IMR-90 (cell line): Measurements from ENCODE around the gene TXNRD1. TPM values are rescaled to one million over a fixed set of nuclear protein-coding genes. Genes with fewer than 3 reads are reported as not detected.

Experiments used
- ATAC-seq: fragments of 200-7000 bp; cut with Tn5 transposase; 2 replicates; pipeline ENCODE4 v1.9.1; 2020; ENCODE audit warnings: low read depth, mild to moderate bottlenecking, moderate library complexity
- BruUV-seq: library from RNA; stranded (reverse); fragments of 400-500 nt; replicated peaks from 2 replicates; lab custom pipeline; 2021; lab: Mats Ljungman, UMichigan
- CTCF ChIA-PET: fragments of 300-600 bp; formaldehyde crosslinking; extraction: SDS; loops from one replicate; lab custom pipeline; 2021; ENCODE audit warnings: antibody characterized with exemption; lab: Yijun Ruan, JAX
- POLR2A ChIA-PET: fragments of 300-600 bp; sonication (Branson Sonifier 250); formaldehyde crosslinking; loops from one replicate; lab custom pipeline; 2022; ENCODE audit warnings: antibody characterized with exemption; ENCODE audit not compliant: unreplicated experiment; lab: Charles Lee
- DNase-seq: peaks from one replicate; pipeline ENCODE4 v3.0.0; 2013
- H2AFZ ChIP-seq: replicated peaks from 2 replicates; pipeline ENCODE3; 2013; ENCODE audit warnings: low read length, mild to moderate bottlenecking; ENCODE audit not compliant: poor library complexity
- H2AK5ac ChIP-seq: 2 replicates; pipeline ENCODE4 v1.6.1; 2013; ENCODE audit warnings: low read depth, low read length, inconsistent platforms
- H2AK9ac ChIP-seq: replicated peaks from 2 replicates; pipeline ENCODE3; 2013; ENCODE audit warnings: mild to moderate bottlenecking, low read depth, low read length, moderate library complexity; ENCODE audit not compliant: poor library complexity
- H2BK120ac ChIP-seq: 2 replicates; pipeline ENCODE4 v1.6.1; 2013; ENCODE audit warnings: low read depth, low read length, inconsistent platforms
- H2BK15ac ChIP-seq: 3 replicates; pipeline ENCODE4 v1.6.1; 2013; ENCODE audit warnings: low read depth, low read length, inconsistent platforms
- H2BK20ac ChIP-seq: 2 replicates; pipeline ENCODE4 v1.6.1; 2013; ENCODE audit warnings: low read depth, mild to moderate bottlenecking, inconsistent platforms, low read length, moderate library complexity
- H2BK5ac ChIP-seq: 2 replicates; pipeline ENCODE4 v1.6.1; 2013; ENCODE audit warnings: mild to moderate bottlenecking, low read depth, low read length, inconsistent platforms; ENCODE audit not compliant: poor library complexity, severe bottlenecking
- H3K14ac ChIP-seq: replicated peaks from 2 replicates; pipeline ENCODE4 v1.6.1; 2013; ENCODE audit warnings: low read depth, low read length, inconsistent platforms
- H3K18ac ChIP-seq: 2 replicates; pipeline ENCODE4 v1.6.1; 2013; ENCODE audit warnings: low read depth, low read length, control low read depth
- H3K23ac ChIP-seq: 2 replicates; pipeline ENCODE4 v1.6.1; 2013; ENCODE audit warnings: low read depth, low read length, inconsistent platforms
- H3K27ac ChIP-seq: 2 replicates; pipeline ENCODE4 v1.5.1; 2013; ENCODE audit warnings: mild to moderate bottlenecking, control low read depth, low read length; ENCODE audit not compliant: insufficient read depth
- H3K27me3 ChIP-seq: 2 replicates; pipeline ENCODE4 v1.6.1; 2013; ENCODE audit warnings: low read length; ENCODE audit not compliant: control insufficient read depth, insufficient read depth
- H3K36me3 ChIP-seq: 2 replicates; pipeline ENCODE4 v1.6.1; 2013; ENCODE audit warnings: low read length, mixed read lengths; ENCODE audit not compliant: control insufficient read depth, insufficient read depth
- H3K4ac ChIP-seq: 2 replicates; pipeline ENCODE4 v1.6.1; 2013; ENCODE audit warnings: low read depth, low read length, inconsistent platforms
- H3K4me1 ChIP-seq: 2 replicates; pipeline ENCODE4 v1.6.1; 2013; ENCODE audit warnings: low read length, mixed read lengths; ENCODE audit not compliant: control insufficient read depth, insufficient read depth
- H3K4me2 ChIP-seq: 2 replicates; pipeline ENCODE4 v1.6.1; 2013; ENCODE audit warnings: low read depth, mild to moderate bottlenecking, control low read depth, low read length, moderate library complexity
- H3K4me3 ChIP-seq: 2 replicates; pipeline ENCODE4 v1.5.1; 2013; ENCODE audit warnings: low read depth, mild to moderate bottlenecking, control low read depth, low read length, moderate library complexity; ENCODE audit not compliant: insufficient read depth
- H3K56ac ChIP-seq: 2 replicates; pipeline ENCODE4 v1.6.1; 2013; ENCODE audit warnings: low read length, inconsistent platforms; ENCODE audit not compliant: insufficient read depth; ENCODE audit errors: extremely low read depth
- H3K79me1 ChIP-seq, 2 experiments: 2 replicates each; pipeline ENCODE4 v1.6.1; 2013; ENCODE audit warnings: low read length in 2 of 2, inconsistent platforms in 1 of 2, low read depth in 1 of 2
- H3K9ac ChIP-seq: 2 replicates; pipeline ENCODE4 v1.6.1; 2013; ENCODE audit warnings: low read depth, low read length, control low read depth
- H3K9me1 ChIP-seq: 2 replicates; pipeline ENCODE4 v1.6.1; 2013; ENCODE audit warnings: low read length, inconsistent platforms; ENCODE audit not compliant: insufficient read depth
- H3K9me3 ChIP-seq: 2 replicates; pipeline ENCODE4 v1.6.1; 2013; ENCODE audit warnings: low read length; ENCODE audit not compliant: control insufficient read depth, insufficient read depth
- H4K20me1 ChIP-seq: 2 replicates; pipeline ENCODE4 v1.6.1; 2013; ENCODE audit warnings: low read length, inconsistent platforms; ENCODE audit not compliant: insufficient read depth
- H4K5ac ChIP-seq: 2 replicates; pipeline ENCODE4 v1.6.1; 2013; ENCODE audit warnings: mild to moderate bottlenecking, low read depth, low read length, control low read depth
- H4K8ac ChIP-seq, 2 experiments: 2 replicates each; pipeline ENCODE4 v1.6.1; 2013; ENCODE audit warnings: low read depth in 2 of 2, low read length in 2 of 2, control low read depth in 1 of 2, inconsistent platforms in 1 of 2
- H4K91ac ChIP-seq: 2 replicates; pipeline ENCODE4 v1.6.1; 2013; ENCODE audit warnings: low read depth, low read length, inconsistent platforms; ENCODE audit not compliant: insufficient read depth
- MAZ ChIP-seq: IDR thresholded peaks from 2 replicates; pipeline ENCODE4 v1.6.1; 2012; ENCODE audit warnings: low read depth, mild to moderate bottlenecking, low read length, improper control_type of control experiment, moderate library complexity, borderline replicate concordance
- MXI1 ChIP-seq: IDR thresholded peaks from 2 replicates; pipeline ENCODE4 v1.6.1; 2012; ENCODE audit warnings: low read depth, mild to moderate bottlenecking, low read length, moderate library complexity, borderline replicate concordance
- NFE2L2 ChIP-seq: fragments of 150-350 bp; IDR thresholded peaks from 2 replicates; pipeline ENCODE4 v1.6.1; 2016; ENCODE audit warnings: low read depth, mild to moderate bottlenecking, low read length
- SMC3 ChIP-seq: fragments of 150-350 bp; IDR thresholded peaks from 2 replicates; pipeline ENCODE4 v1.6.1; 2016; ENCODE audit warnings: low read depth, mild to moderate bottlenecking, antibody characterized with exemption, low read length, moderate library complexity
- USF2 ChIP-seq: fragments of 150-350 bp; IDR thresholded peaks from 2 replicates; pipeline ENCODE4 v1.6.1; 2017; ENCODE audit warnings: mild to moderate bottlenecking, antibody characterized with exemption, low read length, low read depth
- WGBS, 2 experiments: methylation state at CpG; one replicate each; pipeline versions ENCODE4 v1.1.5 to v1.1.7; 2013; ENCODE audit warnings: missing lambda C conversion rate in 2 of 2; ENCODE audit not compliant: insufficient read length in 1 of 2; ENCODE audit errors: extremely low coverage in 2 of 2; 5-methylcytosine and 5-hydroxymethylcytosine counted together
- dilution Hi-C: fragments of 300-500 bp; cut with HindIII; formaldehyde crosslinking; loops from one replicate; pipeline ENCODE4 v1.14.3; 2018; ENCODE audit warnings: low sequenced_read_pairs; ENCODE audit not compliant: unreplicated experiment
- in situ Hi-C: fragments of 300-500 bp; cut with MboI; formaldehyde crosslinking; loops from 3 replicates; pipeline ENCODE4 v1.14.3; 2019; ENCODE audit warnings: low sequenced_read_pairs, inconsistent platforms, mixed read lengths
- intact Hi-C: fragments of 100-400 bp; cut with micrococcal nuclease; formaldehyde crosslinking; loops from 2 replicates; pipeline ENCODE4 v1.10.0; 2022
- polyA plus RNA-seq, 3 experiments: library from polyadenylated mRNA; depleted of rRNA; stranded (reverse); fragments of >200 nt; gene quantifications; 2 replicates each; pipeline ENCODE4 v1.2.3, GENCODE V29; 2012; ENCODE audit warnings: low replicate concordance in 1 of 3
- total RNA-seq: library from RNA; depleted of rRNA; stranded (reverse); fragments of >200 nt; gene quantifications from 2 replicates; pipeline ENCODE4 v1.2.3, GENCODE V29; 2012

TXNRD1 gene
- total and polyA plus RNA-seq, 2 of the 4 experiments (the other 2 are of a cell fraction), result 379 to 582 TPM

- DNase-seq (no peak), ATAC-seq (no peak)
- Histone ChIP-seq H2AK9ac (no peak overlapping the region), H3K4me2 (no peak overlapping the region), H2BK20ac (no peak overlapping the region), H4K5ac (no peak overlapping the region), H3K56ac (no peak overlapping the region), H3K4ac (no peak overlapping the region), H3K79me1 (peaks cover 51 to 70% of the 10 kb centered on the region in 2 experiments), H3K36me3 (peaks cover 69% of the 10 kb centered on the region), H2BK5ac (no peak overlapping the region), H3K23ac (no peak overlapping the region), H4K20me1 (peaks cover 89% of the 10 kb centered on the region), H3K27ac (no peak overlapping the region), H4K8ac (no peak overlapping the region), H2AFZ (no peak overlapping the region), H3K9ac (no peak overlapping the region), H3K9me3 (no peaks in the 10 kb centered on the region), H2AK5ac (no peak overlapping the region), H3K4me1 (peaks cover 8% of the 10 kb centered on the region; the same call in 1 of the 2 replicates), H4K91ac (no peak overlapping the region), H3K18ac (no peak overlapping the region), H3K14ac (no peak overlapping the region), H3K9me1 (peaks cover 16% of the 10 kb centered on the region), H2BK15ac (no peak overlapping the region), H3K27me3 (no peaks in the 10 kb centered on the region), H3K4me3 (no peak overlapping the region), H2BK120ac (no peak overlapping the region)
- in situ Hi-C loops, result no loop called here
- intact Hi-C loops, result no loop called here
- dilution Hi-C loops, result no loop called here
- ChIA-PET CTCF (interaction anchor here (0.6 kb wide), 1 partner anchor 104 kb away, joined by 3 read pairs; no protein-coding TSS in a partner anchor), POLR2A (no interaction called here)
- TF ChIP-seq SMC3 (no peak), USF2 (no peak), MAZ (no peak), NFE2L2 (no peak), MXI1 (no peak)
- WGBS, 2 experiments, result 100% methylated on average over 2 of the region's 2 CpGs; no CpG with 5 or more reads in 1 of the 2 experiments
- no TSS peak for BruUV-seq
Observed at GRCh38 chr12:104344682-104345081, 129.1 kb downstream of the TXNRD1 start.
